Liver (tissue), 9 donors: ENCODE measurements around the gene NSUN5. TPM values are rescaled to one million over a fixed set of nuclear protein-coding genes. Genes with fewer than 3 reads are reported as not detected.
A peak's percentile ranks its signal among the peaks of the same experiment; 100 is the strongest.
"Not testable (repeated sequence)": the region's sequence is repeated elsewhere in the genome, so short reads cannot be mapped to it uniquely, and the experiment has no call there.

ENCODE experiments used
- DNase-seq: peaks from one replicate; pipeline ENCODE4 v3.0.0-alpha.2; 2017; ENCODE audit warnings: low spot score
- H3K27ac ChIP-seq, 2 donors: one replicate each; pipeline ENCODE4 v1.7.0; 2013; ENCODE audit warnings: inconsistent platforms in 2 of 2, low read length in 2 of 2, control low read depth in 1 of 2, low read depth in 1 of 2, mild to moderate bottlenecking in 1 of 2
- H3K27me3 ChIP-seq, 4 donors: one replicate each; pipeline versions ENCODE4 v1.6.1 to v1.7.0; 2013; ENCODE audit warnings: low read length in 3 of 4, inconsistent platforms in 1 of 4, mild to moderate bottlenecking in 1 of 4, moderate library complexity in 1 of 4; ENCODE audit not compliant: control insufficient read depth in 4 of 4, insufficient read depth in 4 of 4
- H3K36me3 ChIP-seq, 4 donors: one replicate each; pipeline versions ENCODE4 v1.6.1 to v1.7.0; 2013; ENCODE audit warnings: low read length in 3 of 4, mild to moderate bottlenecking in 3 of 4, low read depth in 1 of 4, moderate library complexity in 1 of 4; ENCODE audit not compliant: control insufficient read depth in 4 of 4, insufficient read depth in 3 of 4
- H3K4me1 ChIP-seq, 4 donors: one replicate each; pipeline versions ENCODE4 v1.6.1 to v1.7.0; 2013; ENCODE audit warnings: low read length in 3 of 4, mild to moderate bottlenecking in 3 of 4, moderate library complexity in 1 of 4; ENCODE audit not compliant: control insufficient read depth in 4 of 4, insufficient read depth in 4 of 4
- H3K4me3 ChIP-seq, 3 donors: one replicate each; pipeline versions ENCODE4 v1.6.1 to v1.7.0; 2013; ENCODE audit warnings: low read length in 3 of 3, control low read depth in 1 of 3, low read depth in 1 of 3, mild to moderate bottlenecking in 1 of 3
- H3K9ac ChIP-seq, 2 donors: one replicate each; pipeline ENCODE4 v1.7.0; 2013; ENCODE audit warnings: low read length in 2 of 2, mild to moderate bottlenecking in 2 of 2, moderate library complexity in 2 of 2, control low read depth in 1 of 2, low read depth in 1 of 2
- H3K9me3 ChIP-seq, 4 donors: one replicate each; pipeline versions ENCODE4 v1.6.1 to v1.7.0; 2013; ENCODE audit warnings: low read length in 3 of 4; ENCODE audit not compliant: control insufficient read depth in 4 of 4
- ATF3 ChIP-seq: IDR thresholded peaks from 2 replicates; pipeline ENCODE4 v1.6.1; 2016; ENCODE audit warnings: antibody characterized with exemption
- CTCF ChIP-seq: fragments of 150-350 bp; IDR thresholded peaks from 2 replicates; pipeline ENCODE4 v1.5.1; 2017; ENCODE audit warnings: improper control_type of control experiment, low read depth, low read length; ENCODE audit not compliant: missing input control
- EGR1 ChIP-seq, 2 donors: IDR thresholded peaks; 2 replicates each; pipeline ENCODE4 v1.6.1; 2016 to 2018; ENCODE audit warnings: antibody characterized with exemption in 2 of 2, low read depth in 2 of 2
- FOXA1 ChIP-seq: IDR thresholded peaks from 2 replicates; pipeline ENCODE4 v1.6.1; 2016; ENCODE audit warnings: antibody characterized with exemption
- FOXA2 ChIP-seq: IDR thresholded peaks from 2 replicates; pipeline ENCODE4 v1.6.1; 2016; ENCODE audit warnings: antibody characterized with exemption
- GABPA ChIP-seq, 2 donors: IDR thresholded peaks in 1 of 2; conservative IDR thresholded peaks in 1 of 2; 2 replicates each; pipeline ENCODE4 v1.6.1; 2016; ENCODE audit warnings: antibody characterized with exemption in 2 of 2, mild to moderate bottlenecking in 1 of 2, moderate library complexity in 1 of 2
- HNF4A ChIP-seq, 2 donors: conservative IDR thresholded peaks; 2 replicates each; pipeline ENCODE4 v1.6.1; 2016; ENCODE audit warnings: antibody characterized with exemption in 2 of 2, mild to moderate bottlenecking in 2 of 2
- HNF4G ChIP-seq: IDR thresholded peaks from 2 replicates; pipeline ENCODE4 v1.6.1; 2016; ENCODE audit warnings: antibody characterized with exemption
- JUND ChIP-seq, 2 donors: IDR thresholded peaks; 2 replicates each; pipeline ENCODE4 v1.6.1; 2016; ENCODE audit warnings: antibody characterized with exemption in 2 of 2
- MAX ChIP-seq: IDR thresholded peaks from 2 replicates; pipeline ENCODE4 v1.6.1; 2016; ENCODE audit warnings: antibody characterized with exemption
- NR2F2 ChIP-seq: IDR thresholded peaks from 2 replicates; pipeline ENCODE4 v1.6.1; 2016; ENCODE audit warnings: antibody characterized with exemption
- RAD21 ChIP-seq, 2 donors: IDR thresholded peaks; 2 replicates each; pipeline ENCODE4 v1.6.1; 2016; ENCODE audit warnings: antibody characterized with exemption in 2 of 2, mild to moderate bottlenecking in 2 of 2
- REST ChIP-seq: IDR thresholded peaks from 2 replicates; pipeline ENCODE4 v1.6.1; 2016; ENCODE audit warnings: antibody characterized with exemption, mild to moderate bottlenecking
- RXRA ChIP-seq, 2 donors: IDR thresholded peaks; 2 replicates each; pipeline ENCODE4 v1.6.1; 2017 to 2018; ENCODE audit warnings: antibody characterized with exemption in 2 of 2, mild to moderate bottlenecking in 1 of 2
- SP1 ChIP-seq: IDR thresholded peaks from 2 replicates; pipeline ENCODE4 v1.6.1; 2018; ENCODE audit warnings: antibody characterized with exemption, mild to moderate bottlenecking
- TAF1 ChIP-seq: conservative IDR thresholded peaks from 2 replicates; pipeline ENCODE4 v1.6.1; 2016; ENCODE audit warnings: antibody characterized with exemption, mild to moderate bottlenecking
- YY1 ChIP-seq: IDR thresholded peaks from 2 replicates; pipeline ENCODE4 v1.6.1; 2016; ENCODE audit warnings: antibody characterized with exemption, mild to moderate bottlenecking
- ZBTB33 ChIP-seq: IDR thresholded peaks from 2 replicates; pipeline ENCODE4 v1.6.1; 2016; ENCODE audit warnings: antibody characterized with exemption
- WGBS: extraction: QIAGEN DNeasy Blood & Tissue Kit; methylation state at CpG from one replicate; pipeline ENCODE4 v1.1.7; 2013; 5-methylcytosine and 5-hydroxymethylcytosine counted together
- polyA plus RNA-seq, 2 donors: library from polyadenylated mRNA; stranded (reverse) in 1 of 2; unstranded in 1 of 2; fragments of 200-250 nt in 1 of 2; fragments of >200 nt in 1 of 2; fragmentation: Nextera tagmentation in 1 of 2; extraction: Ambion mirVana in 1 of 2; gene quantifications; one replicate each; pipeline versions ENCODE4 v1.2.1 to v1.2.3, GENCODE V29; 2013 to 2015
- total RNA-seq, 2 donors: library from RNA; depleted of rRNA; stranded (reverse); fragments of >200 nt; gene quantifications; one replicate each; pipeline ENCODE4 v1.2.3, GENCODE V29; 2014
- donor health status: healthy.
- donor health status: healthy.
- donor health status: healthy.
- donor health status: healthy.
- donor health status: healthy.

NSUN5 gene
- total and polyA plus RNA-seq, 4 donors, result 7.2 to 12.4 (median 10.3) TPM

GRCh38 chr7:73311421-73311820, 2.8 kb upstream of the NSUN5 start:
- H3K27ac ChIP-seq, H3K36me3 ChIP-seq, H3K9me3 ChIP-seq, H3K27me3 ChIP-seq, H3K4me1 ChIP-seq, H3K9ac ChIP-seq, H3K4me3 ChIP-seq, DNase-seq: not testable (repeated sequence)
- 95% methylated on average over 7 of the region's 7 CpGs for WGBS

GRCh38 chr7:73308074-73308664, 457 bp downstream of the NSUN5 start:
- peaks cover 2 to 9% (median 6%) of the 10 kb centered on the region in 4 donors for H3K4me1 ChIP-seq
- H3K9me3 ChIP-seq, result no peaks in the 10 kb centered on the region
- peak overlapping the region; percentile 88 to 95 (median 90) for H3K4me3 ChIP-seq
- H3K9ac ChIP-seq, result peak overlapping the region in 1 of 2 donors; percentile 19
- no peak for DNase-seq
- no peak overlapping the region for H3K27ac ChIP-seq
- TF ChIP-seq EGR1 (IDR thresholded peaks at IDR 0.05; ENCODE audit: low read depth in 2 of 2) (no peak), HNF4G (no peak), SP1 (no peak), ZBTB33 (no peak), YY1 (no peak), FOXA2 (no peak), GABPA (IDR thresholded peaks at IDR 0.05 in 1 of 2, conservative IDR thresholded peaks at IDR 0.05 in 1 of 2) (no peak), TAF1 (no peak), RXRA (IDR thresholded peaks at IDR 0.05) (no peak), HNF4A (conservative IDR thresholded peaks at IDR 0.05) (no peak), JUND (IDR thresholded peaks at IDR 0.05) (no peak), CTCF (no peak), RAD21 (IDR thresholded peaks at IDR 0.05) (no peak), MAX (no peak), NR2F2 (no peak), ATF3 (no peak), REST (no peak), FOXA1 (no peak)
- H3K27me3 ChIP-seq, result no peaks in the 10 kb centered on the region
- WGBS, result 12% methylated on average over 43 of the region's 43 CpGs
- H3K36me3 ChIP-seq, result peaks cover 3 to 22% (median 8%) of the 10 kb centered on the region in 4 donors
